ENCODE data around the gene ABHD18.
"Not testable (repeated sequence)": the region's sequence is repeated elsewhere in the genome, so short reads cannot be mapped to it uniquely, and the experiment has no call there.

GRCh38 chr4:127964426-127965061 lies 662 bp upstream of the ABHD18 start:
- TF ChIP-seq CTCF (IDR thresholded peaks at IDR 0.05 in 4 of 5, conservative IDR thresholded peaks at IDR 0.05 in 1 of 5); POLR2A (IDR thresholded peaks at IDR 0.05): not testable (repeated sequence)
